Trophoblast cell (in vitro differentiated cells and primary cell): Measurements from ENCODE around the gene GTF2F2.

Experiments
- DNase-seq, 2 donors: peaks; one replicate each; pipeline ENCODE4 v3.0.0-alpha.2; 2016
- H2AFZ ChIP-seq: 2 replicates; pipeline ENCODE4 v1.6.1; 2013; ENCODE audit warnings: low read length, moderate library complexity, mild to moderate bottlenecking; ENCODE audit not compliant: insufficient read depth, poor library complexity
- H2AK5ac ChIP-seq: 2 replicates; pipeline ENCODE4 v1.6.1; 2013; ENCODE audit warnings: mild to moderate bottlenecking, low read length
- H2BK120ac ChIP-seq: 2 replicates; pipeline ENCODE4 v1.6.1; 2013; ENCODE audit warnings: low read length, mild to moderate bottlenecking, moderate library complexity; ENCODE audit not compliant: insufficient read depth, poor library complexity
- H2BK12ac ChIP-seq: 2 replicates; pipeline ENCODE4 v1.6.1; 2013; ENCODE audit warnings: mild to moderate bottlenecking, low read length, moderate library complexity
- H2BK5ac ChIP-seq: 2 replicates; pipeline ENCODE4 v1.6.1; 2013; ENCODE audit warnings: low read length, low read depth, moderate library complexity, mild to moderate bottlenecking; ENCODE audit not compliant: poor library complexity
- H3K14ac ChIP-seq: 2 replicates; pipeline ENCODE4 v1.6.1; 2013; ENCODE audit warnings: mild to moderate bottlenecking, low read length
- H3K18ac ChIP-seq: 2 replicates; pipeline ENCODE4 v1.6.1; 2013; ENCODE audit warnings: mild to moderate bottlenecking, low read length
- H3K23ac ChIP-seq: 2 replicates; pipeline ENCODE4 v1.6.1; 2013; ENCODE audit warnings: low read length
- H3K27ac ChIP-seq: 2 replicates; pipeline ENCODE4 v1.5.1; 2013; ENCODE audit warnings: low read depth, mild to moderate bottlenecking, inconsistent platforms, low read length, moderate library complexity
- H3K27me3 ChIP-seq: 2 replicates; pipeline ENCODE4 v1.6.1; 2013; ENCODE audit warnings: inconsistent platforms, mild to moderate bottlenecking, low read length, moderate library complexity; ENCODE audit not compliant: insufficient read depth
- H3K36me3 ChIP-seq, 2 experiments: 1 replicate in 1 of 2; 2 replicates in 1 of 2; pipeline ENCODE4 v1.6.1; 2013; ENCODE audit warnings: low read length in 2 of 2, mild to moderate bottlenecking in 2 of 2, moderate library complexity in 1 of 2; ENCODE audit not compliant: insufficient read depth in 2 of 2, control insufficient read depth in 1 of 2
- H3K4ac ChIP-seq: 2 replicates; pipeline ENCODE4 v1.6.1; 2013; ENCODE audit warnings: low read depth, mild to moderate bottlenecking, low read length, moderate library complexity
- H3K4me1 ChIP-seq, 2 experiments: 1 replicate in 1 of 2; 2 replicates in 1 of 2; pipeline ENCODE4 v1.6.1; 2013; ENCODE audit warnings: low read length in 2 of 2, mild to moderate bottlenecking in 2 of 2, moderate library complexity in 1 of 2; ENCODE audit not compliant: insufficient read depth in 2 of 2, control insufficient read depth in 1 of 2
- H3K4me2 ChIP-seq: 2 replicates; pipeline ENCODE4 v1.6.1; 2013; ENCODE audit warnings: inconsistent platforms, mild to moderate bottlenecking, low read length, moderate library complexity
- H3K4me3 ChIP-seq: 2 replicates; pipeline ENCODE4 v1.5.1; 2013; ENCODE audit warnings: mild to moderate bottlenecking, low read depth, low read length, inconsistent platforms
- H3K79me1 ChIP-seq: one replicate; pipeline ENCODE4 v1.6.1; 2013; ENCODE audit warnings: low read length
- H3K79me2 ChIP-seq: 2 replicates; pipeline ENCODE4 v1.6.1; 2013; ENCODE audit warnings: low read length, mild to moderate bottlenecking; ENCODE audit not compliant: control insufficient read depth, insufficient read depth, poor library complexity
- H3K9ac ChIP-seq: 2 replicates; pipeline ENCODE4 v1.6.1; 2013; ENCODE audit warnings: mild to moderate bottlenecking, low read length
- H3K9me3 ChIP-seq: 2 replicates; pipeline ENCODE4 v1.6.1; 2013; ENCODE audit warnings: low read depth, mild to moderate bottlenecking, control low read depth, inconsistent platforms, low read length; ENCODE audit not compliant: insufficient read depth
- H4K12ac ChIP-seq: 2 replicates; pipeline ENCODE4 v1.6.1; 2013; ENCODE audit warnings: low read depth, mild to moderate bottlenecking, low read length, moderate library complexity
- H4K8ac ChIP-seq: 2 replicates; pipeline ENCODE4 v1.6.1; 2013; ENCODE audit warnings: low read depth, mild to moderate bottlenecking, low read length, moderate library complexity
- H4K91ac ChIP-seq: one replicate; pipeline ENCODE4 v1.6.1; 2013; ENCODE audit warnings: low read depth, mild to moderate bottlenecking, low read length, moderate library complexity
- WGBS: extraction: QIAGEN DNeasy Blood & Tissue Kit; methylation state at CpG from one replicate; pipeline ENCODE4 v1.1.7; 2013; ENCODE audit warnings: missing lambda C conversion rate; ENCODE audit not compliant: insufficient read length, insufficient coverage; ENCODE audit errors: extremely low coverage; 5-methylcytosine and 5-hydroxymethylcytosine counted together

Gene GTF2F2

DNA sequence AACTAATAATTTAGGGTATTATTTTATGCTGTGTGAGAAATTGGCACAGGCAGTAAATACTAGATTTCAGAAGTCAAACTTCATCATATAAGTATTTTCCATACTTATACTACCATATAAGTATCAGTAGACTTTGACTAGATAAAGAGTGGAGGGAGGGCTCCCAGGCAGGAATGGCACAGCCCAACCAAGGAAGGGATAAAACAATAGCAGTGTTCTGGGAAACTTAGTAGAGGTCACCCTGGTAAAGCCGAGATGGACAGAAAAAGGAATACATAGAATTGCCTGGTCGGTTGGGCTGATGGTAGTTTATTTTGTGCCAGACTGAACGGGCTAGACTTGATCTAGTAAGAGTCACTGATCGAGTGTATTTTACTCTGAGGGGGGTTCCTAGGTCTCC is 100.1 kb downstream of the GTF2F2 start:
- no peak for DNase-seq
- Histone ChIP-seq H3K4me2 (no peak overlapping the region), H3K23ac (no peak overlapping the region), H3K79me1 (no peaks in the 10 kb centered on the region), H3K36me3 (no peaks in the 10 kb centered on the region), H3K9ac (no peak overlapping the region), H2AK5ac (no peak overlapping the region), H3K4me1 (no peaks in the 10 kb centered on the region), H3K27ac (no peak overlapping the region), H2BK120ac (no peak overlapping the region), H3K4ac (no peak overlapping the region), H3K4me3 (no peak overlapping the region), H4K8ac (no peak overlapping the region), H3K9me3 (no peaks in the 10 kb centered on the region), H3K14ac (no peak overlapping the region), H2BK12ac (no peak overlapping the region), H3K79me2 (no peaks in the 10 kb centered on the region), H3K18ac (no peak overlapping the region), H3K27me3 (no peaks in the 10 kb centered on the region), H4K91ac (no peak overlapping the region), H2AFZ (no peak overlapping the region), H4K12ac (no peak overlapping the region), H2BK5ac (no peak overlapping the region)
- no CpG with 5 or more reads among the region's 4 CpGs for WGBS

DNA sequence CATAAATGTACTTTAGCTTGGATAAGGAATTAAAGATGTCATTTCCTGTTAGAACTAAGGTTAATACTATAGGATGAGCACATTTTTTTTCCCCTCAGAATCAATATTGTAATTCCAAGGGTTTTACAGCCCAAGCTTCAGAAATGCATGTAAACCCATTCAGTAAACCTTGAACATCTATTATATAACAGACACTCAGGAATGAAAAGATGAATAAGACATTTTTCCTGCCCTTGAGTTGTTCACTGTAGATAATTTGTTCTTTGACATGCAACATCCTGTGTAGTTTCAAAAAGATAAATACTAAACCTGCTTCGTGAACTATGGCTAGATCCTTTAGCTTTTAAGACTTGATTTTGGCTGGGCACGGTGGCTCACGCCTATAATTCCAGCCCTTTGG is 102.2 kb downstream of the GTF2F2 start:
- H3K18ac ChIP-seq: no peak overlapping the region
- H3K4me2 ChIP-seq: no peak overlapping the region
- DNase-seq: no peak
- H2AK5ac ChIP-seq: no peak overlapping the region
- no peaks in the 10 kb centered on the region for H3K79me1 ChIP-seq
- H3K4me3 ChIP-seq: no peak overlapping the region
- no peak overlapping the region for H3K14ac ChIP-seq
- H3K4ac ChIP-seq: no peak overlapping the region
- no peaks in the 10 kb centered on the region for H3K9me3 ChIP-seq
- H3K36me3 ChIP-seq: no peaks in the 10 kb centered on the region
- H3K27ac ChIP-seq: no peak overlapping the region
- no CpG with 5 or more reads among the region's 3 CpGs for WGBS
- H2BK12ac ChIP-seq: no peak overlapping the region
- H2BK120ac ChIP-seq: no peak overlapping the region
- H4K12ac ChIP-seq: no peak overlapping the region
- H3K23ac ChIP-seq: no peak overlapping the region
- H3K9ac ChIP-seq: no peak overlapping the region
- H2BK5ac ChIP-seq: no peak overlapping the region
- no peaks in the 10 kb centered on the region for H3K4me1 ChIP-seq
- no peak overlapping the region for H4K91ac ChIP-seq
- no peaks in the 10 kb centered on the region for H3K79me2 ChIP-seq
- H4K8ac ChIP-seq: no peak overlapping the region
- no peak overlapping the region for H2AFZ ChIP-seq
- H3K27me3 ChIP-seq: no peaks in the 10 kb centered on the region

GRCh38 chr13:45222919-45223318 is 102.6 kb downstream of the GTF2F2 start:
- H4K91ac ChIP-seq: no peak overlapping the region
- no peaks in the 10 kb centered on the region for H3K36me3 ChIP-seq
- H3K4me2 ChIP-seq: no peak overlapping the region
- H3K4me3 ChIP-seq: no peak overlapping the region
- no peak for DNase-seq
- no peak overlapping the region for H4K8ac ChIP-seq
- no peak overlapping the region for H2BK120ac ChIP-seq
- no peak overlapping the region for H3K27ac ChIP-seq
- H3K9ac ChIP-seq: no peak overlapping the region
- no peak overlapping the region for H3K18ac ChIP-seq
- no peak overlapping the region for H3K14ac ChIP-seq
- no peaks in the 10 kb centered on the region for H3K9me3 ChIP-seq
- H2AK5ac ChIP-seq: no peak overlapping the region
- no CpG with 5 or more reads among the region's 1 CpG for whole genome bisulfite sequencing
- H2AFZ ChIP-seq: no peak overlapping the region
- H3K79me1 ChIP-seq: no peaks in the 10 kb centered on the region
- no peaks in the 10 kb centered on the region for H3K4me1 ChIP-seq
- no peaks in the 10 kb centered on the region for H3K27me3 ChIP-seq
- no peak overlapping the region for H4K12ac ChIP-seq
- H3K79me2 ChIP-seq: no peaks in the 10 kb centered on the region
- no peak overlapping the region for H3K23ac ChIP-seq
- no peak overlapping the region for H3K4ac ChIP-seq
- no peak overlapping the region for H2BK5ac ChIP-seq
- no peak overlapping the region for H2BK12ac ChIP-seq

GRCh38 chr13:45224176-45224575 is 103.9 kb downstream of the GTF2F2 start:
- H4K8ac ChIP-seq: no peak overlapping the region
- H2AFZ ChIP-seq: no peak overlapping the region
- DNase-seq: no peak
- no peak overlapping the region for H4K91ac ChIP-seq
- no peak overlapping the region for H3K4me3 ChIP-seq
- H2BK120ac ChIP-seq: no peak overlapping the region
- H3K27ac ChIP-seq: no peak overlapping the region
- H3K9me3 ChIP-seq: no peaks in the 10 kb centered on the region
- no peaks in the 10 kb centered on the region for H3K36me3 ChIP-seq
- no peak overlapping the region for H3K18ac ChIP-seq
- H3K4ac ChIP-seq: no peak overlapping the region
- H3K9ac ChIP-seq: no peak overlapping the region
- no peaks in the 10 kb centered on the region for H3K79me2 ChIP-seq
- H2BK12ac ChIP-seq: no peak overlapping the region
- H2BK5ac ChIP-seq: no peak overlapping the region
- H3K14ac ChIP-seq: no peak overlapping the region
- no peak overlapping the region for H2AK5ac ChIP-seq
- H4K12ac ChIP-seq: no peak overlapping the region
- H3K4me2 ChIP-seq: no peak overlapping the region
- H3K79me1 ChIP-seq: no peaks in the 10 kb centered on the region
- H3K27me3 ChIP-seq: no peaks in the 10 kb centered on the region
- H3K4me1 ChIP-seq: no peaks in the 10 kb centered on the region
- no peak overlapping the region for H3K23ac ChIP-seq

- H3K9ac ChIP-seq: no peak overlapping the region
- no peak overlapping the region for H3K27ac ChIP-seq
- no peak overlapping the region for H3K4me2 ChIP-seq
- H3K18ac ChIP-seq: no peak overlapping the region
- H4K12ac ChIP-seq: no peak overlapping the region
- no peak overlapping the region for H3K23ac ChIP-seq
- no peak overlapping the region for H2AFZ ChIP-seq
- no peaks in the 10 kb centered on the region for H3K79me1 ChIP-seq
- H4K91ac ChIP-seq: no peak overlapping the region
- H3K79me2 ChIP-seq: no peaks in the 10 kb centered on the region
- no peak overlapping the region for H3K4me3 ChIP-seq
- no peaks in the 10 kb centered on the region for H3K4me1 ChIP-seq
- H2BK12ac ChIP-seq: no peak overlapping the region
- no peak overlapping the region for H3K14ac ChIP-seq
- H2BK120ac ChIP-seq: no peak overlapping the region
- no peaks in the 10 kb centered on the region for H3K36me3 ChIP-seq
- DNase-seq: no peak
- no peak overlapping the region for H3K4ac ChIP-seq
- no peaks in the 10 kb centered on the region for H3K27me3 ChIP-seq
- no peak overlapping the region for H2BK5ac ChIP-seq
- no peak overlapping the region for H4K8ac ChIP-seq
- WGBS: no CpG with 5 or more reads among the region's 4 CpGs
- no peaks in the 10 kb centered on the region for H3K9me3 ChIP-seq
- no peak overlapping the region for H2AK5ac ChIP-seq
Measured at GRCh38 chr13:45225370-45225769, 105.1 kb downstream of the GTF2F2 start.
